Trophoblast cell (in vitro differentiated cells and primary cell): ENCODE results near the gene TSPAN9.

Source experiments
- DNase-seq, 2 donors: peaks; one replicate each; pipeline ENCODE4 v3.0.0-alpha.2; 2016
- H2AFZ ChIP-seq: 2 replicates; pipeline ENCODE4 v1.6.1; 2013; ENCODE audit warnings: low read length, moderate library complexity, mild to moderate bottlenecking; ENCODE audit not compliant: insufficient read depth, poor library complexity
- H2AK5ac ChIP-seq: 2 replicates; pipeline ENCODE4 v1.6.1; 2013; ENCODE audit warnings: mild to moderate bottlenecking, low read length
- H2BK120ac ChIP-seq: 2 replicates; pipeline ENCODE4 v1.6.1; 2013; ENCODE audit warnings: low read length, mild to moderate bottlenecking, moderate library complexity; ENCODE audit not compliant: insufficient read depth, poor library complexity
- H2BK12ac ChIP-seq: 2 replicates; pipeline ENCODE4 v1.6.1; 2013; ENCODE audit warnings: mild to moderate bottlenecking, low read length, moderate library complexity
- H2BK5ac ChIP-seq: 2 replicates; pipeline ENCODE4 v1.6.1; 2013; ENCODE audit warnings: low read length, low read depth, moderate library complexity, mild to moderate bottlenecking; ENCODE audit not compliant: poor library complexity
- H3K14ac ChIP-seq: 2 replicates; pipeline ENCODE4 v1.6.1; 2013; ENCODE audit warnings: mild to moderate bottlenecking, low read length
- H3K18ac ChIP-seq: 2 replicates; pipeline ENCODE4 v1.6.1; 2013; ENCODE audit warnings: mild to moderate bottlenecking, low read length
- H3K23ac ChIP-seq: 2 replicates; pipeline ENCODE4 v1.6.1; 2013; ENCODE audit warnings: low read length
- H3K27ac ChIP-seq: 2 replicates; pipeline ENCODE4 v1.5.1; 2013; ENCODE audit warnings: low read depth, mild to moderate bottlenecking, inconsistent platforms, low read length, moderate library complexity
- H3K27me3 ChIP-seq: 2 replicates; pipeline ENCODE4 v1.6.1; 2013; ENCODE audit warnings: inconsistent platforms, mild to moderate bottlenecking, low read length, moderate library complexity; ENCODE audit not compliant: insufficient read depth
- H3K36me3 ChIP-seq, 2 experiments: 1 replicate in 1 of 2; 2 replicates in 1 of 2; pipeline ENCODE4 v1.6.1; 2013; ENCODE audit warnings: low read length in 2 of 2, mild to moderate bottlenecking in 2 of 2, moderate library complexity in 1 of 2; ENCODE audit not compliant: insufficient read depth in 2 of 2, control insufficient read depth in 1 of 2
- H3K4ac ChIP-seq: 2 replicates; pipeline ENCODE4 v1.6.1; 2013; ENCODE audit warnings: low read depth, mild to moderate bottlenecking, low read length, moderate library complexity
- H3K4me1 ChIP-seq, 2 experiments: 1 replicate in 1 of 2; 2 replicates in 1 of 2; pipeline ENCODE4 v1.6.1; 2013; ENCODE audit warnings: low read length in 2 of 2, mild to moderate bottlenecking in 2 of 2, moderate library complexity in 1 of 2; ENCODE audit not compliant: insufficient read depth in 2 of 2, control insufficient read depth in 1 of 2
- H3K4me2 ChIP-seq: 2 replicates; pipeline ENCODE4 v1.6.1; 2013; ENCODE audit warnings: inconsistent platforms, mild to moderate bottlenecking, low read length, moderate library complexity
- H3K4me3 ChIP-seq: 2 replicates; pipeline ENCODE4 v1.5.1; 2013; ENCODE audit warnings: mild to moderate bottlenecking, low read depth, low read length, inconsistent platforms
- H3K79me1 ChIP-seq: one replicate; pipeline ENCODE4 v1.6.1; 2013; ENCODE audit warnings: low read length
- H3K79me2 ChIP-seq: 2 replicates; pipeline ENCODE4 v1.6.1; 2013; ENCODE audit warnings: low read length, mild to moderate bottlenecking; ENCODE audit not compliant: control insufficient read depth, insufficient read depth, poor library complexity
- H3K9ac ChIP-seq: 2 replicates; pipeline ENCODE4 v1.6.1; 2013; ENCODE audit warnings: mild to moderate bottlenecking, low read length
- H3K9me3 ChIP-seq: 2 replicates; pipeline ENCODE4 v1.6.1; 2013; ENCODE audit warnings: low read depth, mild to moderate bottlenecking, control low read depth, inconsistent platforms, low read length; ENCODE audit not compliant: insufficient read depth
- H4K12ac ChIP-seq: 2 replicates; pipeline ENCODE4 v1.6.1; 2013; ENCODE audit warnings: low read depth, mild to moderate bottlenecking, low read length, moderate library complexity
- H4K8ac ChIP-seq: 2 replicates; pipeline ENCODE4 v1.6.1; 2013; ENCODE audit warnings: low read depth, mild to moderate bottlenecking, low read length, moderate library complexity
- H4K91ac ChIP-seq: one replicate; pipeline ENCODE4 v1.6.1; 2013; ENCODE audit warnings: low read depth, mild to moderate bottlenecking, low read length, moderate library complexity
- WGBS: extraction: QIAGEN DNeasy Blood & Tissue Kit; methylation state at CpG from one replicate; pipeline ENCODE4 v1.1.7; 2013; ENCODE audit warnings: missing lambda C conversion rate; ENCODE audit not compliant: insufficient read length, insufficient coverage; ENCODE audit errors: extremely low coverage; 5-methylcytosine and 5-hydroxymethylcytosine counted together

The TSPAN9 gene

DNA sequence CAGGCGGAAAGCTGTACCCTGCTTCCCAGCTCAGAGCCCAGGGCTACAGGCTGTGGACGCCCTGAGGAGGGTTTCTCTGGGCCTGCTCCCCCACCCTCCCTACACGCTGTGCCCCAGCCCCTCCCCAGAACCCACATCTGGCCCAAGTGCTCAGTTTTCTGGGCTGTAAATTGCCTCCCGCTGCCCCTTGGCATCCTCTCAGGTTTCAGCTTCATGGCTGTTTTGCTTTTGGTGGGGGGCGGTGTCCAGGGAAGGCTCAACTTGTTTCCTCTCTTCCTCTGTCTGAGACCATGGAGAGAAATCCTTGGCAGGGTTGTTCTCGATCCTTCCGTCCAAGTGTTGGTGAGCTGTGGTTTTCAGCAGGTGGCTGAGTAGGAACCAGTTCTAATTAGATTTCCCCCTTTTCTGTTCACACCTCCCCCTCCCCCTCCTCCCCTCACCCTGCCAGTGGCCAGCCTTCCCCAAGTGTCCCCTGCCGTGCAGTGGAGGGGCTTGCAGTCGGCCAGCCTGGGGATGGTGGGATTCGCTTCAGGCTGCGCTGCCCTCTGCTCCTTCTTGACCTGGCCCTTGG is 61.8 kb downstream of the TSPAN9 start:
- WGBS: no CpG with 5 or more reads among the region's 11 CpGs
- Histone ChIP-seq H3K4me3 (no peak overlapping the region), H2BK5ac (no peak overlapping the region), H3K14ac (no peak overlapping the region), H2AFZ (no peak overlapping the region), H4K12ac (no peak overlapping the region), H3K36me3 (no peaks in the 10 kb centered on the region), H3K79me2 (no peaks in the 10 kb centered on the region), H3K27ac (no peak overlapping the region), H3K9me3 (peaks cover 3% of the 10 kb centered on the region), H3K18ac (no peak overlapping the region), H3K23ac (no peak overlapping the region), H4K8ac (no peak overlapping the region), H2AK5ac (no peak overlapping the region), H3K4ac (no peak overlapping the region), H3K9ac (no peak overlapping the region), H3K27me3 (no peaks in the 10 kb centered on the region), H4K91ac (no peak overlapping the region), H3K4me1 (no peaks in the 10 kb centered on the region), H2BK12ac (no peak overlapping the region), H3K79me1 (no peaks in the 10 kb centered on the region), H2BK120ac (no peak overlapping the region), H3K4me2 (no peak overlapping the region)
- DNase-seq: no peak

- no peak overlapping the region for H3K23ac ChIP-seq
- no peaks in the 10 kb centered on the region for H3K36me3 ChIP-seq
- H2BK120ac ChIP-seq: no peak overlapping the region
- no peak overlapping the region for H2AK5ac ChIP-seq
- no peak overlapping the region for H3K27ac ChIP-seq
- DNase-seq: no peak
- H3K9me3 ChIP-seq: peaks cover under 1% of the 10 kb centered on the region
- WGBS: no CpG with 5 or more reads among the region's 9 CpGs
- H3K27me3 ChIP-seq: no peaks in the 10 kb centered on the region
- no peaks in the 10 kb centered on the region for H3K79me2 ChIP-seq
- H3K18ac ChIP-seq: no peak overlapping the region
- H3K9ac ChIP-seq: no peak overlapping the region
- H4K8ac ChIP-seq: no peak overlapping the region
- H4K91ac ChIP-seq: no peak overlapping the region
- no peak overlapping the region for H3K14ac ChIP-seq
- no peak overlapping the region for H3K4ac ChIP-seq
- no peaks in the 10 kb centered on the region for H3K79me1 ChIP-seq
- H4K12ac ChIP-seq: no peak overlapping the region
- no peak overlapping the region for H3K4me2 ChIP-seq
- H2BK12ac ChIP-seq: no peak overlapping the region
- H3K4me1 ChIP-seq: no peaks in the 10 kb centered on the region
- H2BK5ac ChIP-seq: no peak overlapping the region
- H2AFZ ChIP-seq: no peak overlapping the region
- H3K4me3 ChIP-seq: no peak overlapping the region
These were observed 62.6 kb downstream of the TSPAN9 start for GRCh38 chr12:3139760-3140159.

DNA sequence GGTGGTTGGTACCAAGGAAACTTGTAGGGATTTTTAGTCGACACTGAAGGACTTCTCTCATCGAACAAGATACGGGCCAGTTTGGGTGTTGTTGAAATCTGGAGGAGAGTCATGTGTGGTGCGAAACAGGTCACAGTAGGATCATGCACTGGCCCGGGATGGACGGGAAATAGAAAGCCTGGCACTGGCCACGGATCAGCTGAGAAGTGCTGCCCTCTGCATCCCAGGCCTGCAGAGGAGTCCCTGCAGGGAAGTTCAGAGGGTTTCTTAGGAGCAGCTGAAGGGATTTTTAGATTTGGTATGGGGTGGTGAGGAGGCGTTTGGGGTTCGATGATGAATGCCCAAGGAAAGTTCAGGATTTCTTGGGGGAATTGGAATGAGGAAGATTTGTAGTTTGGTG is 63.1 kb downstream of the TSPAN9 start:
- 100% methylated on average over 2 of the region's 9 CpGs for WGBS
- no peaks in the 10 kb centered on the region for H3K79me2 ChIP-seq

DNA sequence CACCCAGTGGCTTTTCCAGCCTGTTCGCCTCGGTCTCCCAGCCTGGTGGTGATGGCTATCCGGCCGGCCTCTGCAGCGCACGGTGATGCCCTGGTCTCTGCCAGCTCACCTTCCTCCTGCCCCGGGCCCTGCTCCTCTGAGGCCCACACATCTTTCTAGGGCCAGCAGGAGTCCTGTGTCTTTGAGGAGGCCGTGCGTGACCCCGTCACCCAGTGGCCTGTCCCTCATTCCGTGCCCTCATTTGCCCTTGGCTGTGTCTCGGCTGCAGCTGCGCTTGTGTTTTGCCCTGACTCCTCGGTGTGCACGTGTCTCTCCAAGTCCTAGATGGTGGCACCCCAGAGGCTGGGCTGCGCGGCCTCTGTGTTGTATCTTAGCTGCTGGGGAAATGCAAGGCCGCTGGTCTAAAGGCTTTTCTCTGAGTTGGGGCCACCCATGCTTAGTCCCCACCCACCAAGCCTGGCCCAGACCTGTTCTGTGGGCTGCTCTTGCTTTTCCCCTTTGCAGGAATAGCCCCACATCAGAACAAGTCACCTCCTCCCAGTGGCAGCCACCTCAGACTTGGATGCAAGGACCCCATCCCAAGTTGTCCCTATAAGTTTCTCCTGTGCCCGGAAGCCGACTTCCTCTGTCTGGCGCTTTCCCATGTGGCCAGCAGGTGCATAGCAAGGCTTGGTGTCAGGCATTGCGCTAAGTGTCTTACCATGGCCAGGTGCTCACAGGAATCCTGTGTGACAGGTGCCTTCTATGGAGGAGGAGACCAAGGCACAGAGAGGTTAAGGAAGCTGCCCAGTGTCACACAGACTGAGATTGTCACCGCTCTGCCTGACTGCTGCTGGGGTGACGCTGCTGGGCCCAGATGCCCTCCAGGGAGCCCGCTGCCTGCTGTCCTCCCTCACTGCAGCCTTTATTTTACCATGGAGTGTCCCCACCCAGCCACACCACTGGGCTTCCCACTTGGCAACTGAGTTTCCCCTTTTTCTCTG is 64.5 kb downstream of the TSPAN9 start:
- no peak overlapping the region for H3K4me3 ChIP-seq
- H2AFZ ChIP-seq: no peak overlapping the region
- no peak overlapping the region for H3K4me2 ChIP-seq
- no peak overlapping the region for H4K8ac ChIP-seq
- H3K79me1 ChIP-seq: no peaks in the 10 kb centered on the region
- H4K12ac ChIP-seq: no peak overlapping the region
- H4K91ac ChIP-seq: no peak overlapping the region
- H2AK5ac ChIP-seq: no peak overlapping the region
- WGBS: no CpG with 5 or more reads among the region's 25 CpGs
- no peak overlapping the region for H3K18ac ChIP-seq
- no peaks in the 10 kb centered on the region for H3K36me3 ChIP-seq
- H3K9me3 ChIP-seq: no peaks in the 10 kb centered on the region
- no peaks in the 10 kb centered on the region for H3K79me2 ChIP-seq
- H3K27me3 ChIP-seq: no peaks in the 10 kb centered on the region
- H3K23ac ChIP-seq: no peak overlapping the region
- no peak overlapping the region for H2BK12ac ChIP-seq
- no peak overlapping the region for H3K4ac ChIP-seq
- H2BK5ac ChIP-seq: no peak overlapping the region
- H3K9ac ChIP-seq: no peak overlapping the region
- H3K4me1 ChIP-seq: no peaks in the 10 kb centered on the region
- H2BK120ac ChIP-seq: no peak overlapping the region
- no peak overlapping the region for H3K27ac ChIP-seq
- peak; percentile 38 to 55 for DNase-seq
- H3K14ac ChIP-seq: no peak overlapping the region

More for the DNA sequence above, 63.1 kb downstream of the TSPAN9 start:
- Histone ChIP-seq H2BK120ac (no peak overlapping the region), H3K27me3 (no peaks in the 10 kb centered on the region), H3K4me1 (no peaks in the 10 kb centered on the region), H2AK5ac (no peak overlapping the region), H3K4ac (no peak overlapping the region), H3K36me3 (no peaks in the 10 kb centered on the region), H2AFZ (no peak overlapping the region), H4K12ac (no peak overlapping the region), H3K79me1 (no peaks in the 10 kb centered on the region), H3K14ac (no peak overlapping the region), H3K9ac (no peak overlapping the region), H3K4me3 (no peak overlapping the region), H3K4me2 (no peak overlapping the region), H3K9me3 (no peaks in the 10 kb centered on the region), H3K23ac (no peak overlapping the region), H3K27ac (no peak overlapping the region), H3K18ac (no peak overlapping the region), H2BK5ac (no peak overlapping the region), H4K8ac (no peak overlapping the region), H2BK12ac (no peak overlapping the region), H4K91ac (no peak overlapping the region)
- no peak for DNase-seq
